Colonic mucosa (tissue), 4 donors: ENCODE results near the gene SIGLEC14. TPM values are rescaled to one million over a fixed set of nuclear protein-coding genes. Genes with fewer than 3 reads are reported as not detected.

ENCODE experiments used
- DNase-seq: peaks from one replicate; pipeline ENCODE4 v3.0.0-alpha.2; 2020
- H3K27ac ChIP-seq: fragments of 200-600 bp; one replicate; pipeline ENCODE4 v1.8.0; 2021
- H3K27me3 ChIP-seq: fragments of 200-600 bp; one replicate; pipeline ENCODE4 v1.8.0; 2021
- H3K36me3 ChIP-seq: fragments of 200-600 bp; one replicate; pipeline ENCODE4 v1.8.0; 2021
- H3K4me1 ChIP-seq: fragments of 200-600 bp; one replicate; pipeline ENCODE4 v1.8.0; 2021; ENCODE audit warnings: mild to moderate bottlenecking
- H3K4me3 ChIP-seq: fragments of 200-600 bp; one replicate; pipeline ENCODE4 v1.8.0; 2021
- H3K9ac ChIP-seq, 2 donors: one replicate each; pipeline ENCODE4 v1.7.0; 2013; ENCODE audit warnings: control low read depth in 2 of 2, low read depth in 2 of 2, low read length in 2 of 2
- H3K9me3 ChIP-seq: fragments of 200-600 bp; one replicate; pipeline ENCODE4 v1.8.0; 2021
- CTCF ChIP-seq: fragments of 200-600 bp; IDR thresholded peaks from one replicate; pipeline ENCODE4 v1.8.0; 2022; ENCODE audit warnings: antibody characterized with exemption, mild to moderate bottlenecking
- intact Hi-C: fragments of 100-400 bp; cut with DNase I; formaldehyde crosslinking; loops from one replicate; pipeline ENCODE4 v1.14.1; 2022
- total RNA-seq, 2 donors: library from RNA; stranded (reverse); fragmentation: NEBNext Ultra II Directional in 1 of 2; extraction: Animal tissue kit (Norgen Biotek cat#: 25700) in 1 of 2; gene quantifications; one replicate each; pipeline ENCODE4 v1.2.1, GENCODE V29; 2021
- donor health status: healthy.
- donor health status: DM: no; HTN: no; CAD: no.
- donor health status: DM: no; HTN: no; CAD: no.

SIGLEC14 gene
- total RNA-seq, 2 donors from 2014 or later = 1.1 to 1.5 TPM

- intact Hi-C loops = no loop called here
- Histone ChIP-seq H3K9ac (no peak overlapping the region), H3K9me3 (no peaks in the 10 kb centered on the region), H3K4me3 (no peak overlapping the region), H3K27ac (no peak overlapping the region), H3K27me3 (no peaks in the 10 kb centered on the region), H3K36me3 (no peaks in the 10 kb centered on the region), H3K4me1 (no peaks in the 10 kb centered on the region)
- no peak for TF ChIP-seq CTCF
- DNase-seq = no peak
These were observed 31.8 kb downstream of the SIGLEC14 start for GRCh38 chr19:51614789-51615188.

DNA sequence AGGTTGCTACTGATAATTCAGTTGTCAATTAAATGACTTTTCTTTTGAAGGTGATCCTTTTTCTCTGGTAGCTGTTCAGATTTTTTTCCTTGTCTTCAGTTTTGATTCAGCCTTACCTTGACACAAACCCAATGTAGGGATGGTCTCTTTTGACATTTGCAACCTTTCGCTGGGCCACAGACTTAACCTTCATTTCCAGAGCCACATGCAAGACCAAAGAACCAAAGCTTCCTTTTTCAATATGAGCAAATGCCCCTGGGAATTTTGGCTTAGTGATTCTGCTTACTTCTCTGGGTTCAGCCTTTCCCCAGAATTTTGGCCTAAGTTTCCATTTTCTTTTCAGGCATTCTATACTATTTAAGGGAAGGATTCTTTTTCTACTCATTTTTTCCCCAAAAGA lies 36.0 kb downstream of the SIGLEC14 start:
- TF ChIP-seq CTCF = no peak
- H3K27me3 ChIP-seq = no peaks in the 10 kb centered on the region
- no peak for DNase-seq
- no peaks in the 10 kb centered on the region for H3K4me1 ChIP-seq
- no peak overlapping the region for H3K9ac ChIP-seq
- H3K27ac ChIP-seq = no peak overlapping the region
- no peaks in the 10 kb centered on the region for H3K9me3 ChIP-seq
- H3K36me3 ChIP-seq = no peaks in the 10 kb centered on the region
- H3K4me3 ChIP-seq = no peak overlapping the region
- intact Hi-C loops = no loop called here

DNA sequence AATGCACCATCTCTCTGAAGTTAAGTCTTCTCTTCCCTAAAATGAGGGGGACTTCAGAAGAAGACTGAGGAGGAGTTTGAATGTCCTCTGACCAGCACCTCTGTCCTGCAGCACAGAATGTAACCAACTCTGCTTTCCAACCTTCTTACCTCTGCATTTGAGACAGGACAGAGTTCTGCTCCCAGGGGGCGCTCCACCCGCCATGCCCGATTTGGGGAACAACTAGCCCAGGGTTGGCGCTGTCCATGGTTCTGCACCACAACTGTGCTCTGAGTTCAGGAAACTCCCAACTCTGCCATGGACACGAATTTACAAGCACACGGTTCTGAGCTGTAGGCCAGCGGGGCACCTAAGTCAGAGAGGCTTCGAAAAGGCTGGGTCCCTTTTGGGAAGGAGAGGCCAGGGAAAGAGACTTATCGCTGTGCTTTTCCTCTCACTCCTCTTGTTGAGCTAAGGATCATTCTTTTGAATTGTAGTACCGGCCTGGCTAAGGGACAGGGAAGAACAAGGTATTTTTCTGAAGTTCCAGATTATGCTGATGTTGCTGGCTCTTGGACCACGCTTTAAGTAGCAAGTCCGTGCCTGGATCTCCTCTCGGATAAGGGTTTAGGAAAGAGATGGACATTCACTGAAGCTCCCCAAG lies 38.6 kb downstream of the SIGLEC14 start:
- H3K9ac ChIP-seq = no peak overlapping the region
- no peaks in the 10 kb centered on the region for H3K36me3 ChIP-seq
- intact Hi-C loops = no loop called here
- no peak overlapping the region for H3K4me3 ChIP-seq
- peak; percentile 31 for TF ChIP-seq CTCF
- no peaks in the 10 kb centered on the region for H3K27me3 ChIP-seq
- no peak overlapping the region for H3K27ac ChIP-seq
- peak; percentile 85 for DNase-seq
- no peaks in the 10 kb centered on the region for H3K4me1 ChIP-seq
- H3K9me3 ChIP-seq = no peaks in the 10 kb centered on the region

- TF ChIP-seq CTCF = no peak
- intact Hi-C loops = no loop called here
- no peaks in the 10 kb centered on the region for H3K36me3 ChIP-seq
- DNase-seq = no peak
- H3K4me3 ChIP-seq = no peak overlapping the region
- no peaks in the 10 kb centered on the region for H3K9me3 ChIP-seq
- H3K27ac ChIP-seq = no peak overlapping the region
- no peaks in the 10 kb centered on the region for H3K27me3 ChIP-seq
- no peaks in the 10 kb centered on the region for H3K4me1 ChIP-seq
- no peak overlapping the region for H3K9ac ChIP-seq
These were observed 39.5 kb downstream of the SIGLEC14 start for GRCh38 chr19:51607077-51607476.

DNA sequence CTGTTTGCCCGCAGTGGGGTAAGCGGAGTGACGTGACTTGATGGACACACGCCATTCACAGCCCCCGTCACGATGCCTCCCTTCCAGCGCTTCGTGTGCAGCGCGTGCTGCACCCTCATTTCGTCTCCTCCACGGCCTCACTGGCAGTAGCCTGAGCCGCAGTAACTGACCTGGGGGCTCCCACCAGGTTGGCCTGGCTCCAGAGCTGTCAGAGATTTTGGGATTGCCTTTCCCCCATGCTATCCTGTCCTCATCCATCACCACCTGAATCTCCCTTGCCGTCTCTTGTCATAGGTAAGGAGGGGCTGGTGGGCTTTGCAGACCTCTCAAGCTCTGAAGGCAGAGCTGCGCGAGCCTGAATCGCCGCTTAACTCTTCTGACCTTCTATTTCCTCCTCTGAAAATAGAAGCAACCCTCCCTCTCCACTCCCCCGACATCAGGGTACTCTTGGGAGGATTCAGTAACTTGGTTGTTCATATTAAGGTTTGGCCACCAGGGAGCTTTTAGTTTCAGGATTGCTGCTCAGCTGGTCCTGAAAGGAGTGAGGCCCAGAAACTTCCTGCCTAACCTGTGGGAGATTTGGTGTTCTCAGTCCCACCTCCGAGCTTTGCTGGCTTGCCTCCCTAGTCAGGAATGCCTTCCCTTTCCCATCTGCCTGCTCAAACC lies 44.3 kb downstream of the SIGLEC14 start:
- no peak overlapping the region for H3K4me3 ChIP-seq
- H3K9ac ChIP-seq = no peak overlapping the region
- intact Hi-C loops = no loop called here
- H3K4me1 ChIP-seq = no peaks in the 10 kb centered on the region
- H3K9me3 ChIP-seq = no peaks in the 10 kb centered on the region
- no peak for DNase-seq
- no peaks in the 10 kb centered on the region for H3K36me3 ChIP-seq
- TF ChIP-seq CTCF = no peak
- no peak overlapping the region for H3K27ac ChIP-seq
- H3K27me3 ChIP-seq = no peaks in the 10 kb centered on the region
